ENCODE results near the gene COPZ1.

COPZ1 gene

DNA sequence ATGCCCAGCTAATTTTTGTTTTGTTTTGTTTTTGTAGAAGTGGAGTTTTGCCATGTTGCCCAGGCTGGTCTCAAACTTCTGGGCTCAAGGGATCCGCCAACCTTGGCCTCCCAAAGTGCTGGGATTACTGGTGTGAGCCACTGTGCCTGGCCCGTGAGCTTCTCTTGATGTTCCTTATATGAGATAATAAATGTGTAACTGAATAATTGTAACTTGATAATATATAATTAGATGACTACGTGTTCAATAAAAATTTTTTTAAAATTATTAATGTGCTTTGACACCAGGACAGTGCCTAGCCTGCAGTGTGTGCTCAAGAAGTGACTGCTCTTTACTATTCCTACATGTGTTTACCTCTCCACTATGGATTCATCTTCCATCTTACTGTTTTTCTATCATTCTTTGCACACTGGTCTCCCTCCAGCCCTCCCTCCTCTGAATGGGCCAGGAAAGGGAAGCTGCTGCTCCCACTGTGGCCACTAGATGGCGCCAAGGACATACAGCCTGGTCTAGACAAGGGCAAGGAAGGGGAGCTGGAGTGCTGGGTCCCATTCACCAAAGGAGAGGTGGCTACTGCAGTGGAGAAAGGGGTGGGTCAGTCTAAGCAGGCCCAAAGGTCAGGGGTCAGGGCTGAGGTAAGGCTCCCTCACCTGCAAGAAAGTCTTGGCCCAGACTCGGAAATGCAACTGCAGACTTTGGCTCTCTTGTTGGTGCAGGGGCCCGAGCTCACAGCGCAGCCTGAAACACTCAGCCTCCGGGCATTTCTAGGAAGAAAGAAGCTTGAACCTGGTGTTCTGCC lies 74.3 kb downstream of the COPZ1 start:
- DNase-seq = peak; percentile 82

DNA sequence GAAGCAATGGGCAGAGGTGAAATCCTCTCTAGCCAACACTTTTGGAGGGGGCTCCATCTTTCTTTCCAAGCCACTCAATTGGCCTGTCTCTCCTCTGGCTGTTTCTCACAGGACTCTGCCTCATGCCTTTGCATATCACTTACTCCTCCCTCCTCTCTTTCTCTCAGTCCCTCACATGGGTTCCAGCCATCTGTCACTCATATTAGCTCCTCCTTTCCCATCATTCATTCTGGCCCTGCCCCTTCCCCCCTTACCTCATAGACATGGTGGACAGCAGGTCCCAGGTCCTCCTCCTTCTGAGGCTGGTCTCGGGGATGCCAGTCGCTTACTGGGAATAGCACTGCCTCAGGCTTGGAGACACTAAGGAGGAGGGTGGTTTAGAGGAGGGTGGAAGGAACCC lies 76.2 kb downstream of the COPZ1 start:
- DNase-seq = no peak

Data from activated effector memory CD4-positive, alpha-beta T cell treated with Interleukin-2 at 50 U/mL for 16 hours (primary cell).